Testis (tissue), 3 donors: ENCODE measurements around the gene EXOC2. TPM values are rescaled to one million over a fixed set of nuclear protein-coding genes. Genes with fewer than 3 reads are reported as not detected.

ENCODE experiments used
- DNase-seq: peaks from one replicate; pipeline ENCODE4 v3.0.0-alpha.2; 2019
- H3K27ac ChIP-seq, 2 donors: fragments of 200-600 bp; sonication (generic); one replicate each; pipeline ENCODE4 v1.5.1; 2019
- H3K27me3 ChIP-seq: fragments of 200-600 bp; sonication (generic); one replicate; pipeline ENCODE4 v1.5.1; 2019
- H3K36me3 ChIP-seq: fragments of 200-600 bp; sonication (generic); one replicate; pipeline ENCODE4 v1.5.1; 2017; ENCODE audit warnings: low read depth; ENCODE audit errors: missing control alignments
- H3K4me1 ChIP-seq: fragments of 200-600 bp; sonication (generic); one replicate; pipeline ENCODE4 v1.5.1; 2019
- H3K4me3 ChIP-seq, 2 donors: fragments of 200-600 bp; sonication (generic); one replicate each; pipeline ENCODE4 v1.5.1; 2017 to 2019
- H3K9me3 ChIP-seq: fragments of 200-600 bp; sonication (generic); one replicate; pipeline ENCODE4 v1.5.1; 2017
- POLR2A ChIP-seq: fragments of 450-650 bp; IDR thresholded peaks from one replicate; pipeline ENCODE4 v1.6.1; 2017; ENCODE audit warnings: antibody characterized with exemption, mild to moderate bottlenecking, moderate library complexity
- WGBS, 2 donors: methylation state at CpG; one replicate each; pipeline ENCODE4 v1.1.5; 2018; 5-methylcytosine and 5-hydroxymethylcytosine counted together
- intact Hi-C: fragments of 100-400 bp; cut with DNase I; formaldehyde crosslinking; loops from one replicate; pipeline ENCODE4 v1.15.1; 2023; ENCODE audit warnings: low total_unique reads
- polyA plus RNA-seq: library from polyadenylated mRNA; stranded (reverse); fragments of 350-450 nt; fragmentation: Illumina TruSeq; extraction: RNeasy Lipid Tissue Mini Kit (QIAGEN cat#74804); gene quantifications from one replicate; pipeline ENCODE4 v1.2.3, GENCODE V29; 2014; ENCODE audit warnings: low read depth, low replicate concordance; ENCODE audit not compliant: insufficient read depth
- total RNA-seq, 2 donors: library from RNA; depleted of rRNA; stranded (reverse); fragments of >200 nt; gene quantifications; one replicate each; pipeline ENCODE4 v1.2.3, GENCODE V29; 2016
- TF ChIP-seq, protein P1 (sequence below), 3 experiments: fragments of 450-650 bp in 2 of 3; fragments of 200-600 bp in 1 of 3; sonication (generic) in 1 of 3; IDR thresholded peaks; one replicate each; pipeline ENCODE4 v1.5.1; 2016 to 2019; ENCODE audit warnings: antibody characterized with exemption in 3 of 3, mild to moderate bottlenecking in 2 of 3, moderate library complexity in 1 of 3

EXOC2 gene
- total and polyA plus RNA-seq, 3 donors from 2014 or later = 32.8 to 51.0 (median 44.3) TPM

DNA sequence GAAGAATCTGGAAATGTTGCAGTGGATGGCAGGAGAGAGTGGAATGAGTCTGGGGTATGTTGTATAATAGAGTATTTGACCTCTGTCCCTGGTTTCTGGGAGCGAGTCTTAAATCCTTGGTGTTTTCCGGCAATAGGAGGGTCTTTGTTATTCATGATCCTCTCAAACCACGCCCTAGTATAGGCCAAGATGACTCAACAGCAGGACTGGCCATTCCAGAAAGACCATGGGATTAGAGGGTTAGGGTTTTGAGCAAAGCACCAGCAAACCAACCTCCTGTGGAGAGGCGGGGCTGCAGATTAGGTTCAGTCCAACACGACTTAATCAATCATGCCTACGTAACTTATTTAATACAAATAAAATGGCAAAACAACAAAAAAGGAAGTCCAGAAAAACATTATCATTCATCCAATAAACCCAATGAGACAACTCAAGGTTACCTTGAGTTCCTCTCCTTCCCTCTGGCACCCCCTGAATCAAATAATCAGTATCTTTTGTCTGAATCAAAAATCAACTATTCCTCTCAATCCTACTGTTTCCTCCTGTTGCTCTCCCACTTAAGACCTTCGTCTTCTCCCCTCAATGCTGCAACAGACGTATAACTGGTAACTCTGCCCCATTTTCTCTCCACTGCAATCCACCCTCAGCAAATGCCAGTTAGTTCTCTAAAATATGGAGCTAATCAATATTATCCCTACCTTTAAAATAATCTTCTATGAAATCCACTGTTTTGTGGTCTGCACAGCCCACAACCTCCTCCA is 51.5 kb downstream of the EXOC2 start:
- H3K9me3 ChIP-seq = no peaks in the 10 kb centered on the region

DNA sequence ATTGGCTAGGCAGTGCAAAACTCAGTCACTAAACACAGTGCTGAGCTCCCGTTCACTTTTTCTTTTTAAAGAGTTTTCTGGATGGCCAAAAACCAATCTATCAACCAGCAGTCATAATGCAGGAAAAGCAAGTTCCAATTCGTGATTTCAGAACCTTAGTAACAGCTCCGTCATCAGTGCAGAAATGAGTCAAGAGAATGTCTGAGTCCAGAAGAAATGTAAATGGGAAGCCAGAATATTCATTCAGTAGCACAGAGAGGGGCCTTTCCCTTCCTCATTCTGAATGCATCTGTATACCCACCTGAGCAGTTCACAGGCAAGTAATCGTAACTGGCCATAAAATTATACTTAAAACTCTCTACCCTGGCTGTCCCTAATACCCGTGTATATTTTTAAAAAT is 56.5 kb downstream of the EXOC2 start:
- intact Hi-C loops = no loop called here
- Histone ChIP-seq H3K27me3 (no peaks in the 10 kb centered on the region), H3K9me3 (no peaks in the 10 kb centered on the region), H3K4me3 (no peak overlapping the region), H3K4me1 (no peaks in the 10 kb centered on the region), H3K36me3 (no peaks in the 10 kb centered on the region), H3K27ac (no peak overlapping the region)
- DNase-seq = no peak
- no peak for TF ChIP-seq POLR2A
- TF ChIP-seq, protein P1, sequence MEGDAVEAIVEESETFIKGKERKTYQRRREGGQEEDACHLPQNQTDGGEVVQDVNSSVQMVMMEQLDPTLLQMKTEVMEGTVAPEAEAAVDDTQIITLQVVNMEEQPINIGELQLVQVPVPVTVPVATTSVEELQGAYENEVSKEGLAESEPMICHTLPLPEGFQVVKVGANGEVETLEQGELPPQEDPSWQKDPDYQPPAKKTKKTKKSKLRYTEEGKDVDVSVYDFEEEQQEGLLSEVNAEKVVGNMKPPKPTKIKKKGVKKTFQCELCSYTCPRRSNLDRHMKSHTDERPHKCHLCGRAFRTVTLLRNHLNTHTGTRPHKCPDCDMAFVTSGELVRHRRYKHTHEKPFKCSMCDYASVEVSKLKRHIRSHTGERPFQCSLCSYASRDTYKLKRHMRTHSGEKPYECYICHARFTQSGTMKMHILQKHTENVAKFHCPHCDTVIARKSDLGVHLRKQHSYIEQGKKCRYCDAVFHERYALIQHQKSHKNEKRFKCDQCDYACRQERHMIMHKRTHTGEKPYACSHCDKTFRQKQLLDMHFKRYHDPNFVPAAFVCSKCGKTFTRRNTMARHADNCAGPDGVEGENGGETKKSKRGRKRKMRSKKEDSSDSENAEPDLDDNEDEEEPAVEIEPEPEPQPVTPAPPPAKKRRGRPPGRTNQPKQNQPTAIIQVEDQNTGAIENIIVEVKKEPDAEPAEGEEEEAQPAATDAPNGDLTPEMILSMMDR (IDR thresholded peaks at IDR 0.05) = no peak
- 75 to 81% methylated on average over 5 of the region's 5 CpGs for WGBS, 2 donors

More for the DNA sequence above, 51.5 kb downstream of the EXOC2 start:
- Histone ChIP-seq H3K4me3 (no peak overlapping the region), H3K36me3 (no peaks in the 10 kb centered on the region), H3K4me1 (no peaks in the 10 kb centered on the region), H3K27me3 (no peaks in the 10 kb centered on the region), H3K27ac (no peak overlapping the region)
- no peak for DNase-seq
- intact Hi-C loops = no loop called here
- 95% methylated on average over 8 of the region's 8 CpGs for WGBS, 2 donors
- TF ChIP-seq POLR2A = no peak
- TF ChIP-seq, protein P1 (IDR thresholded peaks at IDR 0.05) = no peak

DNA sequence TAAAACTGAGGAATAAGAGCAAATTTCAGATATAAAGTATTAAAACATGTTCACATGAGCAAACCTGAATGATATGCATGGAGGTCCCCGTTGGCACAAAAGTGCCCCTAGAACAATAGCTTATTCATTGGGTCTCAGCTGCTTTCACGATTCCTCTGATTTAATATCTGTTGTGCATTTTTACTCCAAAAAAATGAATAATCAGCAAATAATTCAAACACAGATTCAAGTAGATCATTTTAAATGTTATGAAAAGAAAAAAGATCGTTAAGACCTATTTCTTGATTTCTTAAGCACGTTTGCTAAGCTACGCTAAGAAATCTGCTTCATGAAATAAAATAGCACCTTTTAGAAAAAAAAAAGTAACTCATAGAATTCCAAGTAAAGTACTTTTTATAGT is 57.7 kb downstream of the EXOC2 start:
- TF ChIP-seq, protein P1 (IDR thresholded peaks at IDR 0.05) = no peak
- no peak for TF ChIP-seq POLR2A
- WGBS, 2 donors = 76 to 79% methylated on average over 5 of the region's 5 CpGs
- no peak overlapping the region for H3K27ac ChIP-seq

DNA sequence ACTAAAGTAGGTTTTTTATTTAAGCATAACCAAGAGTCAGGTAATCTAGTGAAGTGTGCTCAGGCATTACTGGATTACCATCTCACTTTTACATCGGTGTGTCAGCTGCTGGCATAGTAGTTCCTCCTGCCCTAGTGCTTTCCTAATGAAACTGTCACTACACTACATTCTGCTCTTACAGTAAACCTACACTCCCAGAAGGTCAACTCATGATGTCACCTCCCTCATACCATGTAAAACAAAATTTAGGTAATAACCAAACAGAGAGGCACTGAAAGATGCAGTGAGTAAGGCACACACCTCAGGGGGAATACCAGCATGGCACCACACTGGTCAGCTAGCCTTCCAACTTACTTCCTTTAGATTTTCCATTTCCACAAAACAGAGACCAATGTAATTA is 59.3 kb downstream of the EXOC2 start:
- WGBS, 2 donors = 97 to 100% methylated on average over 1 of the region's 1 CpG

More for the DNA sequence above, 57.7 kb downstream of the EXOC2 start:
- Histone ChIP-seq H3K36me3 (no peaks in the 10 kb centered on the region), H3K4me1 (no peaks in the 10 kb centered on the region), H3K27me3 (no peaks in the 10 kb centered on the region), H3K4me3 (no peak overlapping the region), H3K9me3 (no peaks in the 10 kb centered on the region)
- no peak for DNase-seq
- intact Hi-C loops = no loop called here

More for the DNA sequence above, 59.3 kb downstream of the EXOC2 start:
- no peak for TF ChIP-seq POLR2A
- TF ChIP-seq, protein P1 (IDR thresholded peaks at IDR 0.05) = no peak
- intact Hi-C loops = no loop called here
- Histone ChIP-seq H3K27ac (no peak overlapping the region), H3K9me3 (no peaks in the 10 kb centered on the region), H3K4me1 (no peaks in the 10 kb centered on the region), H3K4me3 (no peak overlapping the region), H3K27me3 (no peaks in the 10 kb centered on the region), H3K36me3 (no peaks in the 10 kb centered on the region)
- DNase-seq = no peak
